Activated naive CD8-positive, alpha-beta T cell treated with anti-CD3 and anti-CD28 coated beads for 36 hours (primary cell): ENCODE data around the gene PTPRG. TPM values are rescaled to one million over a fixed set of nuclear protein-coding genes. Genes with fewer than 3 reads are reported as not detected.

Experiments used
- DNase-seq: peaks from one replicate; pipeline ENCODE4 v3.0.0; 2021
- H3K27ac Mint-ChIP-seq: one replicate; pipeline ENCODE4 v1.8.0; 2022; ENCODE audit warnings: mild to moderate bottlenecking, moderate library complexity, mixed read lengths
- H3K27me3 Mint-ChIP-seq: one replicate; pipeline ENCODE4 v1.8.0; 2022; ENCODE audit warnings: mild to moderate bottlenecking, mixed read lengths
- H3K36me3 Mint-ChIP-seq: one replicate; pipeline ENCODE4 v1.8.0; 2021; ENCODE audit warnings: mild to moderate bottlenecking, mixed read lengths
- H3K4me1 Mint-ChIP-seq: one replicate; pipeline ENCODE4 v1.8.0; 2021; ENCODE audit warnings: mixed read lengths
- H3K4me3 Mint-ChIP-seq: one replicate; pipeline ENCODE4 v1.8.0; 2022; ENCODE audit warnings: mild to moderate bottlenecking, moderate library complexity, mixed read lengths
- H3K9me3 Mint-ChIP-seq: one replicate; pipeline ENCODE4 v1.8.0; 2022; ENCODE audit warnings: mixed read lengths
- total RNA-seq, 2 experiments: library from RNA; stranded (reverse); gene quantifications; one replicate each; pipeline ENCODE4 v1.2.3, GENCODE V29; 2021

PTPRG gene
- total RNA-seq, 2 experiments from 2014 or later, result 0.06 to 0.16 TPM

GRCh38 chr3:62084558-62084957 lies 523.2 kb downstream of the PTPRG start:
- no peaks in the 10 kb centered on the region for H3K4me1 Mint-ChIP-seq
- DNase-seq, result no peak
- H3K27ac Mint-ChIP-seq, result no peak overlapping the region
- H3K36me3 Mint-ChIP-seq, result no peaks in the 10 kb centered on the region
- no peaks in the 10 kb centered on the region for H3K9me3 Mint-ChIP-seq
- H3K4me3 Mint-ChIP-seq, result no peak overlapping the region
- H3K27me3 Mint-ChIP-seq, result no peaks in the 10 kb centered on the region

DNA sequence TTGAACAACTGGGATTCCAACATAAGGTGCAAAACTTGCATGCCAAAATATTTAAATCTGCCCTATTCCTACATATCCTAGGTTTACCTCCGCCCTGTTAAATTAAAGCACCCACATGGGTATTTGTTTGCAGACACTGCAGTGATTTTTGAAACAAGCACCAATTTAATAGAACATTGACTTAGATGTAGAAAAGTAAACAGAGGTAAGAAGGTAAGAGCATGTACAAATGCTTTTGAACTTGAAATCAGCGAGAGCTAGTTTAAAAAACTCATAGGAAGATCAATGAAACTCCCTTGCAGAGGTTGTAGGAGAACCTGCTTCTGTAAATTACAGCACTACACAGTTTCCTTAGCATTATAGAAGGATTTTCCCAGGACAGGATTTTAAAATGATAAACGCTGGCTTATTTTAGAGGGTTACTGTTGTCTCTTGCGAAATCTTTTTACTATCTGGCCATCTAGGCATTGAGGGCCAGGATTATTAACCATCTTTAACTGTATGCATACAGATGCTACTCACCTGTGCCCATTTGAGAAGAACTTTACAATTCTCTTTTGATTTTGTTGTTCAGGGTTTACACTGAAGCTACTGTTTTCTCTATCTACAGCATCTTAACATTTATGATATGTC lies 527.2 kb downstream of the PTPRG start:
- Mint-ChIP-seq H3K4me3 (no peak overlapping the region), H3K27me3 (peaks cover 8% of the 10 kb centered on the region), H3K27ac (no peak overlapping the region), H3K36me3 (no peaks in the 10 kb centered on the region), H3K9me3 (no peaks in the 10 kb centered on the region), H3K4me1 (no peaks in the 10 kb centered on the region)
- no peak for DNase-seq

DNA sequence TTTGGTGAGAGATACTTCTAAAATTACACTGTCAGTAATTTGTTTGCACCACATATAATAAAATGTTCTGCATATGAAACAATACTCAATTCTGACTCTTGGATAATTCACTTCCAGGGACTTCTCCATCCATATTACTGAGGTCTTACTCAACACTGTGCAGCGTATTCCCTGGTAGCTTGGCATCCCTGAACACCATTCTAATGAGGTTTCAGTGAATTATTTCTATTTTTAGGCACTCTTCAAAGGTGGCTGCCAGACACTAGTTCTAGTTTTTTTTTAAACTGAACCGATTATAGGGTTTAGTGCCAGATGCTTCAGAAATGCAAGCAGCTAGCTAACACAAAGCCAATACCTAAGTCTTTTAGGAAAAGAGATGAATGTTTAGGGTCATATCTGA lies 528.7 kb downstream of the PTPRG start:
- no peak for DNase-seq
- H3K9me3 Mint-ChIP-seq, result no peaks in the 10 kb centered on the region
- H3K27ac Mint-ChIP-seq, result no peak overlapping the region
- no peak overlapping the region for H3K4me3 Mint-ChIP-seq
- no peaks in the 10 kb centered on the region for H3K4me1 Mint-ChIP-seq
- H3K36me3 Mint-ChIP-seq, result no peaks in the 10 kb centered on the region
- peaks cover 8% of the 10 kb centered on the region for H3K27me3 Mint-ChIP-seq

DNA sequence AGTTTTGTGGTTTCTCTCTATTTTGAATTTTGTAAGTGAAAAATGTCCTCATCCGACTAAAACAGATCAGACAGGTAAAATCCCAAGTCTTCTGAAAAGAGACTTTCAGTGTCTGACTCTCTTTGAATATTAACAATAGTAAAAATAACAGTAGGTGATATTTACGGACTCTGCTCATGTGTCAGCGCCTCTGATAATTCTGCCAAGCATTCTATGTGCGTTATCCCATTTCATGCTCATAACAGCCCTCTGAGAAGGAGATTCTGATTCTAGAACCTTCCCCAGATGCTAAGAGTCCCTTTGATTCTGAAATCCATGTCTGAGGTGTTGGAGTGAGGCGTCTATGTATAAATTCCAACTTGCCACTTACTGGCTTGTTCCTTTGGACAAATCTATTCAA lies 529.1 kb downstream of the PTPRG start:
- DNase-seq, result no peak
- Mint-ChIP-seq H3K36me3 (no peaks in the 10 kb centered on the region), H3K4me3 (no peak overlapping the region), H3K27ac (no peak overlapping the region), H3K4me1 (no peaks in the 10 kb centered on the region), H3K9me3 (no peaks in the 10 kb centered on the region), H3K27me3 (peaks cover 8% of the 10 kb centered on the region)

DNA sequence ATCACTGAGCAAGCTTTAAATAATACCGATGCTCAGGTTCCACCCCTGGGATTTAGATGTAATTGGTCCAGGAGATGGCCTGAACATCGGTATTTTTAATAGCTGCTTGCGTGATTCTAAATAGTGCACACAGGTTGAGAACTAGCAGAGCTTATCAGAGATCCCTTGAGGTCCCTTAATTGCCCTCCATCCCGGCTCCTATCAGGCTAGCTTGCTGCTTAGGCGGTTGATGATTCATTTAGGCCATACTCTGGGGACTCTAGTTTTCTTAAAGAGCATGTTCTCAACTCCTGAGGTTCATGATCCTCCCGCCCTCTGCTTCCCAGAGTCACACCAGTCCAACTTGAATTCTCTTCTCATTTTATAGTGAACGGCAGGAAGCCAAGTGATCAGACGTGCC lies 531.7 kb downstream of the PTPRG start:
- no peak overlapping the region for H3K4me3 Mint-ChIP-seq
- no peaks in the 10 kb centered on the region for H3K4me1 Mint-ChIP-seq
- H3K9me3 Mint-ChIP-seq, result no peaks in the 10 kb centered on the region
- H3K27ac Mint-ChIP-seq, result no peak overlapping the region
- H3K27me3 Mint-ChIP-seq, result peaks cover 12% of the 10 kb centered on the region
- no peak for DNase-seq
- H3K36me3 Mint-ChIP-seq, result no peaks in the 10 kb centered on the region

- H3K4me3 Mint-ChIP-seq, result no peak overlapping the region
- no peak for DNase-seq
- no peaks in the 10 kb centered on the region for H3K9me3 Mint-ChIP-seq
- H3K4me1 Mint-ChIP-seq, result no peaks in the 10 kb centered on the region
- peaks cover 12% of the 10 kb centered on the region for H3K27me3 Mint-ChIP-seq
- H3K36me3 Mint-ChIP-seq, result no peaks in the 10 kb centered on the region
- no peak overlapping the region for H3K27ac Mint-ChIP-seq
Measured at GRCh38 chr3:62094461-62094860, 533.1 kb downstream of the PTPRG start.

- H3K27ac Mint-ChIP-seq, result no peak overlapping the region
Measured at GRCh38 chr3:62095080-62095479, 533.7 kb downstream of the PTPRG start.

GRCh38 chr3:62095756-62096155 lies 534.4 kb downstream of the PTPRG start:
- peaks cover 8% of the 10 kb centered on the region for H3K27me3 Mint-ChIP-seq
- no peaks in the 10 kb centered on the region for H3K9me3 Mint-ChIP-seq
- no peak overlapping the region for H3K4me3 Mint-ChIP-seq
- H3K36me3 Mint-ChIP-seq, result no peaks in the 10 kb centered on the region
- no peaks in the 10 kb centered on the region for H3K4me1 Mint-ChIP-seq
- no peak overlapping the region for H3K27ac Mint-ChIP-seq
- DNase-seq, result no peak

More at GRCh38 chr3:62095080-62095479, 533.7 kb downstream of the PTPRG start:
- Mint-ChIP-seq H3K4me3 (no peak overlapping the region), H3K9me3 (no peaks in the 10 kb centered on the region), H3K27me3 (peaks cover 12% of the 10 kb centered on the region), H3K4me1 (no peaks in the 10 kb centered on the region), H3K36me3 (no peaks in the 10 kb centered on the region)
- no peak for DNase-seq

GRCh38 chr3:62096521-62096920 lies 535.1 kb downstream of the PTPRG start:
- H3K4me3 Mint-ChIP-seq, result no peak overlapping the region
- no peak for DNase-seq
- peaks cover 4% of the 10 kb centered on the region for H3K27me3 Mint-ChIP-seq
- no peaks in the 10 kb centered on the region for H3K9me3 Mint-ChIP-seq
- no peaks in the 10 kb centered on the region for H3K36me3 Mint-ChIP-seq
- no peak overlapping the region for H3K27ac Mint-ChIP-seq
- H3K4me1 Mint-ChIP-seq, result no peaks in the 10 kb centered on the region

DNA sequence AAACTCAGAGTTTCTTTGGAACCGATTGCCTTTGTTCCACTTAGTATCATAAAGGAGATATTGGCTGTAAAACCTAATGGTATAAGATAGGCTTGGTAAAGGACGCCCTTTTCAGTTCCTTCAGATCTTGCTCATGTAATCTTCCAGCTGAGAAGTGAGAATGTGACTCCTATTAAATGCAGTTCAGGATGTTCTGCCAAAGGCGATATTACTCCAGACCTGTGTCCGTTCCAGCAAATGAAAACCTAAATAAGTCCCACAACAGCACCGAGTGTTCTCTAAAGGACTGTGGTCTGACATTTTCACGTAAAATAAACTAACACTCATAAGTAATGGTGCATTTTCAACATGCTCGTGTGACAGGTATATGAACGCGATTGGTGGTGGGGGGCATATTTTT lies 535.8 kb downstream of the PTPRG start:
- no peaks in the 10 kb centered on the region for H3K4me1 Mint-ChIP-seq
- H3K4me3 Mint-ChIP-seq, result no peak overlapping the region
- no peak for DNase-seq
- H3K9me3 Mint-ChIP-seq, result no peaks in the 10 kb centered on the region
- H3K36me3 Mint-ChIP-seq, result no peaks in the 10 kb centered on the region
- peaks cover 4% of the 10 kb centered on the region for H3K27me3 Mint-ChIP-seq
- no peak overlapping the region for H3K27ac Mint-ChIP-seq

GRCh38 chr3:62098646-62099365 lies 537.4 kb downstream of the PTPRG start:
- Mint-ChIP-seq H3K4me1 (no peaks in the 10 kb centered on the region), H3K27ac (no peak overlapping the region), H3K4me3 (no peak overlapping the region), H3K36me3 (no peaks in the 10 kb centered on the region), H3K27me3 (peaks cover 4% of the 10 kb centered on the region), H3K9me3 (no peaks in the 10 kb centered on the region)
- DNase-seq, result no peak

DNA sequence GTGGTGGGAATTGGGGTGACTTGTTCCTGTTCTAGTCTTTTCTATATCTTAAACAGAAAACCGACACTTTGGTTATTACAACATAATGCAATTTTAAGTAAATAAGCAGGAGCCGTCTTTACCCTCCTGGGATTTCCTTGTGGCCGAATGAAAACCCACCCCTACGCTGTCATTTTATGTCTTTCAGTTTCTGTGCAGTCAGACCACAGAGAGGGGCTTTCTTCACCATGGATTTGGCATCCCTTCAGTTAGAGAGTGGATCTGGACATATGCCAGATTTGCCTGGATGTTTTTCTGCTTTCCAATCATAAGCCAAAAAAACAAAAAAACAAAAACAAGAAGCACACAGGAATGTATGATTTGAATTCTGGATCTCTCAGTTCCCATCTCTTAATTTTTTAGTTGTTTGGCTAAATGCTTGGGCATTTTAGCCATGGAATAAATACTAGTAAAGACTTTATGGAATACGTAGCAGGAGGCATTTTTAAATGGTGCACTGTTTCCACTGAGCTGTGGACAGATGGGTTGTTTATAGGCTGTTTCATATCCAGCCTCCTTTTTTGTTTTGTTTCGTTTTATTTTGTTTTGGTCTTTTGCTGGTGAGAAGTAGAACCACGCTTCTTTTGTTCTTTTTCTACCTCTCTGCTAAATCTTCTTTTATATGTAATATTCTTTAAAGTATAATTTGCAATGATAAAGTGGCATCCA lies 539.1 kb downstream of the PTPRG start:
- DNase-seq, result no peak
- H3K27ac Mint-ChIP-seq, result no peak overlapping the region

GRCh38 chr3:62101488-62101887 lies 540.1 kb downstream of the PTPRG start:
- Mint-ChIP-seq H3K36me3 (no peaks in the 10 kb centered on the region), H3K4me3 (no peak overlapping the region), H3K27me3 (no peaks in the 10 kb centered on the region), H3K27ac (no peak overlapping the region), H3K9me3 (no peaks in the 10 kb centered on the region), H3K4me1 (no peaks in the 10 kb centered on the region)
- no peak for DNase-seq

More for the DNA sequence above, 539.1 kb downstream of the PTPRG start:
- Mint-ChIP-seq H3K9me3 (no peaks in the 10 kb centered on the region), H3K36me3 (no peaks in the 10 kb centered on the region), H3K4me3 (no peak overlapping the region), H3K4me1 (no peaks in the 10 kb centered on the region), H3K27me3 (peaks cover 4% of the 10 kb centered on the region)

DNA sequence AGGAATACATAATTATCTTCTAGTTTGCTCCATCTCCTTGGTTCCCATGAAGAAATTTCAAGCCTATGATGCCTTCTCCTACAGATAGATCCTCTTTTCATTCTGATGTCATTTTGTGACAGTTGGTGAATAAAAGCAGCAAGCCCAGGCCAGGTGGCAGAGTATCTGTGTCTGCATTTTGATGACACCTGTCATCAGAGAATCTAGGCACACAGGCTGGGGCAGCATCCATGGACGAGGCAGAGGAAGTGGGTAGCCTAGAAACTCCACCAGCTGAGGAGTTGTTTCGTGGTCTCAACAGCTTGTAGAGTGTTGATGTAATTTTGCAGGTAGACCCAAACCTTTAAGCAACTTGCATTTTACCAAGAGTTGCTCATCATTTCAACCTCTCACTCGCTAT lies 542.2 kb downstream of the PTPRG start:
- Mint-ChIP-seq H3K4me3 (no peak overlapping the region), H3K27ac (no peak overlapping the region), H3K4me1 (no peaks in the 10 kb centered on the region), H3K9me3 (no peaks in the 10 kb centered on the region), H3K27me3 (no peaks in the 10 kb centered on the region), H3K36me3 (no peaks in the 10 kb centered on the region)
- no peak for DNase-seq

DNA sequence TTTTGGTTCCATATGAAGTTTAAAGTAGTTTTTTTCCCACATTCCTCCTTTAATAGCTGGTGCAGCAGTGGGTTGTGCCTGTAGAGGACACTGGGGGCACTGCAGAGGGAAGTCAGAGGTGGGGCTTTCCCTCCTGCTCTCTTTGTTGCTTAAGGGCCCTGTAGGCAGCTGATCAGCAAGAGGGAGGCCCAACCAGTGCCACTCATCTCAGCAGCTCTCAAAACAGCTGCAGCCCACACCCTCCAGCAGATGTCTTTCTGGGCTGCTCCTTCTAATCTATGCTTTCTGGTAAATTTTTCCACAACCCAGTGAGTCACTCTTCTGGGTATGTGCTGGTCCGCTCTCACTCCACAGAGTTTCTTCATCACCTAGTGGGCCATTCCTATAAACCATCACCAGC lies 548.2 kb downstream of the PTPRG start:
- H3K36me3 Mint-ChIP-seq, result no peaks in the 10 kb centered on the region
- no peaks in the 10 kb centered on the region for H3K4me1 Mint-ChIP-seq
- H3K9me3 Mint-ChIP-seq, result peaks cover 9% of the 10 kb centered on the region
- no peak overlapping the region for H3K4me3 Mint-ChIP-seq
- H3K27me3 Mint-ChIP-seq, result no peaks in the 10 kb centered on the region
- DNase-seq, result no peak
- no peak overlapping the region for H3K27ac Mint-ChIP-seq
